Neural cell (in vitro differentiated cells): ENCODE measurements around the gene FECH. TPM values are rescaled to one million over a fixed set of nuclear protein-coding genes. Genes with fewer than 3 reads are reported as not detected.

ENCODE experiments used
- H2AFZ ChIP-seq: fragments of 200-600, 300-800 bp; sonication (generic), shearing (Covaris generic); 2 replicates; pipeline ENCODE4 v1.6.0; 2014; ENCODE audit warnings: low read depth, mild to moderate bottlenecking, antibody characterized with exemption, low read length, moderate library complexity
- H3F3A ChIP-seq: fragments of 200-600 bp; shearing (Covaris generic); 2 replicates; pipeline ENCODE4 v1.6.1; 2016; ENCODE audit warnings: mild to moderate bottlenecking, moderate library complexity, mixed read lengths, antibody characterized with exemption, low read length; ENCODE audit not compliant: insufficient read depth, poor library complexity, severe bottlenecking
- H3K27ac ChIP-seq: fragments of 200-600, 300-800 bp; sonication (generic), shearing (Covaris generic); 2 replicates; pipeline ENCODE4 v1.5.1; 2014; ENCODE audit warnings: mild to moderate bottlenecking, low read length, moderate library complexity
- H3K27me3 ChIP-seq: fragments of 300-800, 200-600 bp; sonication (generic), shearing (Covaris generic); 2 replicates; pipeline ENCODE4 v1.6.0; 2014; ENCODE audit warnings: mild to moderate bottlenecking, low read depth, low read length, moderate library complexity; ENCODE audit not compliant: insufficient read depth
- H3K36me3 ChIP-seq: fragments of 300-800, 200-600 bp; sonication (generic), shearing (Covaris generic); 2 replicates; pipeline ENCODE4 v1.5.1; 2014; ENCODE audit warnings: mild to moderate bottlenecking, antibody characterized with exemption, low read length, moderate library complexity; ENCODE audit not compliant: insufficient read depth
- H3K4me2 ChIP-seq: fragments of 300-800, 200-600 bp; sonication (generic), shearing (Covaris generic); 2 replicates; pipeline ENCODE4 v1.6.0; 2014; ENCODE audit warnings: mild to moderate bottlenecking, low read length
- H3K4me3 ChIP-seq: fragments of 300-800, 200-600 bp; sonication (generic), shearing (Covaris generic); 2 replicates; pipeline ENCODE4 v1.5.1; 2014; ENCODE audit warnings: mild to moderate bottlenecking, low read length, moderate library complexity
- H3K79me2 ChIP-seq: fragments of 200-600 bp; shearing (Covaris generic); replicated peaks from 2 replicates; pipeline ENCODE4 v1.6.0; 2014; ENCODE audit warnings: mild to moderate bottlenecking, low read length, moderate library complexity; ENCODE audit not compliant: insufficient read depth
- H3K9ac ChIP-seq: fragments of 300-800, 200-600 bp; sonication (generic), shearing (Covaris generic); 2 replicates; pipeline ENCODE4 v1.6.1; 2016; ENCODE audit warnings: mild to moderate bottlenecking, low read length, mixed read lengths
- H3K9me2 ChIP-seq: fragments of 200-600 bp; shearing (Covaris generic); 2 replicates; pipeline ENCODE4 v1.6.1; 2016; ENCODE audit warnings: mild to moderate bottlenecking, low read length, mixed read lengths; ENCODE audit not compliant: insufficient read depth
- H3K9me3 ChIP-seq: fragments of 200-600, 300-800 bp; sonication (generic), shearing (Covaris generic); 2 replicates; pipeline ENCODE4 v1.6.1; 2016; ENCODE audit warnings: mild to moderate bottlenecking, mixed run types, low read length, moderate library complexity, mixed read lengths
- H4K20me1 ChIP-seq: fragments of 200-600 bp; shearing (Covaris generic); 2 replicates; pipeline ENCODE4 v1.6.1; 2016; ENCODE audit warnings: mild to moderate bottlenecking, mixed run types; ENCODE audit not compliant: insufficient read depth
- EP300 ChIP-seq: fragments of 450-650 bp; conservative IDR thresholded peaks from 2 replicates; pipeline ENCODE4 v1.6.1; 2014; ENCODE audit warnings: antibody characterized with exemption, mild to moderate bottlenecking, moderate library complexity; ENCODE audit not compliant: poor library complexity, severe bottlenecking
- EZH2 ChIP-seq: fragments of 200-600, 300-800 bp; shearing (Covaris generic), sonication (generic); IDR thresholded peaks from 2 replicates; pipeline ENCODE4 v1.6.1; 2014; ENCODE audit warnings: antibody characterized with exemption, low read length, borderline replicate concordance, mild to moderate bottlenecking; ENCODE audit not compliant: insufficient read depth, poor library complexity, severe bottlenecking
- MXI1 ChIP-seq: fragments of 450-650 bp; conservative IDR thresholded peaks from 2 replicates; pipeline ENCODE4 v1.6.1; 2014; ENCODE audit warnings: antibody characterized with exemption, mild to moderate bottlenecking; ENCODE audit not compliant: poor library complexity, severe bottlenecking
- POLR2AphosphoS5 ChIP-seq: IDR thresholded peaks from 2 replicates; pipeline ENCODE4 v1.6.1; 2012
- RAD21 ChIP-seq: fragments of 450-650 bp; conservative IDR thresholded peaks from 2 replicates; pipeline ENCODE4 v1.6.1; 2014; ENCODE audit warnings: antibody characterized with exemption, mild to moderate bottlenecking, moderate library complexity
- SMC3 ChIP-seq: fragments of 450-650 bp; conservative IDR thresholded peaks from 2 replicates; pipeline ENCODE4 v1.6.1; 2014; ENCODE audit warnings: antibody characterized with exemption, mild to moderate bottlenecking, moderate library complexity; ENCODE audit not compliant: poor library complexity
- TAF1 ChIP-seq: IDR thresholded peaks from 2 replicates; pipeline ENCODE4 v1.6.1; 2012; ENCODE audit warnings: low read depth
- polyA plus RNA-seq: library from polyadenylated mRNA; depleted of rRNA; stranded (reverse); fragments of >200 nt; gene quantifications from 2 replicates; pipeline ENCODE4 v1.2.3, GENCODE V29; 2014
- TF ChIP-seq, protein P1 (sequence below): fragments of 450-650 bp; IDR thresholded peaks from 2 replicates; pipeline ENCODE4 v1.5.1; 2014; ENCODE audit warnings: antibody characterized with exemption, mild to moderate bottlenecking, moderate library complexity; ENCODE audit not compliant: poor library complexity, severe bottlenecking
- TF ChIP-seq, protein P2 (sequence below): IDR thresholded peaks from 2 replicates; pipeline ENCODE4 v1.6.1; 2012; ENCODE audit warnings: borderline replicate concordance

Gene FECH
- polyA plus RNA-seq, 1 donor from 2014 or later: 17.1 TPM

DNA sequence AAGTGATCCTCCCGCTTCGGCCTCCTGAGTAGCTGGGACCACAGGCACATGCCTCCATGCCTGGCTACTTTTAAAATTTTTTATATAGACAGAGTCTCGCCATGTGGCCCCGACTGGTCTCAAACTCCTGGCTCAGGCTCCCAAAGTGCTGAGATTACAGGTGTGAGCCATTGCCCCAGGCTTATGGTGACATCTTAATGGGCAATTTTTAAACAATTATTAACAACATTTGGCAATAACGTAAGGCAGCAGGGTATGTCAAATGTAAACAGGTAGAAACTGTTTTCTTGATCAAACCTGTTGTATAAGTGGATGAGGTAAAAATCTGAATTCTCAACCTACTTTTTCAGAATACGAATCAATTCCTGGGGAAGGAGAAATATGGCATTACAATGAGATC lies 11.0 kb downstream of the FECH start:
- TF ChIP-seq, protein P1, sequence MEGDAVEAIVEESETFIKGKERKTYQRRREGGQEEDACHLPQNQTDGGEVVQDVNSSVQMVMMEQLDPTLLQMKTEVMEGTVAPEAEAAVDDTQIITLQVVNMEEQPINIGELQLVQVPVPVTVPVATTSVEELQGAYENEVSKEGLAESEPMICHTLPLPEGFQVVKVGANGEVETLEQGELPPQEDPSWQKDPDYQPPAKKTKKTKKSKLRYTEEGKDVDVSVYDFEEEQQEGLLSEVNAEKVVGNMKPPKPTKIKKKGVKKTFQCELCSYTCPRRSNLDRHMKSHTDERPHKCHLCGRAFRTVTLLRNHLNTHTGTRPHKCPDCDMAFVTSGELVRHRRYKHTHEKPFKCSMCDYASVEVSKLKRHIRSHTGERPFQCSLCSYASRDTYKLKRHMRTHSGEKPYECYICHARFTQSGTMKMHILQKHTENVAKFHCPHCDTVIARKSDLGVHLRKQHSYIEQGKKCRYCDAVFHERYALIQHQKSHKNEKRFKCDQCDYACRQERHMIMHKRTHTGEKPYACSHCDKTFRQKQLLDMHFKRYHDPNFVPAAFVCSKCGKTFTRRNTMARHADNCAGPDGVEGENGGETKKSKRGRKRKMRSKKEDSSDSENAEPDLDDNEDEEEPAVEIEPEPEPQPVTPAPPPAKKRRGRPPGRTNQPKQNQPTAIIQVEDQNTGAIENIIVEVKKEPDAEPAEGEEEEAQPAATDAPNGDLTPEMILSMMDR: no peak
- TF ChIP-seq RAD21 (no peak), SMC3 (no peak), EP300 (no peak), TAF1 (no peak), EZH2 (no peak), POLR2AphosphoS5 (no peak), MXI1 (no peak)
- TF ChIP-seq, protein P2, sequence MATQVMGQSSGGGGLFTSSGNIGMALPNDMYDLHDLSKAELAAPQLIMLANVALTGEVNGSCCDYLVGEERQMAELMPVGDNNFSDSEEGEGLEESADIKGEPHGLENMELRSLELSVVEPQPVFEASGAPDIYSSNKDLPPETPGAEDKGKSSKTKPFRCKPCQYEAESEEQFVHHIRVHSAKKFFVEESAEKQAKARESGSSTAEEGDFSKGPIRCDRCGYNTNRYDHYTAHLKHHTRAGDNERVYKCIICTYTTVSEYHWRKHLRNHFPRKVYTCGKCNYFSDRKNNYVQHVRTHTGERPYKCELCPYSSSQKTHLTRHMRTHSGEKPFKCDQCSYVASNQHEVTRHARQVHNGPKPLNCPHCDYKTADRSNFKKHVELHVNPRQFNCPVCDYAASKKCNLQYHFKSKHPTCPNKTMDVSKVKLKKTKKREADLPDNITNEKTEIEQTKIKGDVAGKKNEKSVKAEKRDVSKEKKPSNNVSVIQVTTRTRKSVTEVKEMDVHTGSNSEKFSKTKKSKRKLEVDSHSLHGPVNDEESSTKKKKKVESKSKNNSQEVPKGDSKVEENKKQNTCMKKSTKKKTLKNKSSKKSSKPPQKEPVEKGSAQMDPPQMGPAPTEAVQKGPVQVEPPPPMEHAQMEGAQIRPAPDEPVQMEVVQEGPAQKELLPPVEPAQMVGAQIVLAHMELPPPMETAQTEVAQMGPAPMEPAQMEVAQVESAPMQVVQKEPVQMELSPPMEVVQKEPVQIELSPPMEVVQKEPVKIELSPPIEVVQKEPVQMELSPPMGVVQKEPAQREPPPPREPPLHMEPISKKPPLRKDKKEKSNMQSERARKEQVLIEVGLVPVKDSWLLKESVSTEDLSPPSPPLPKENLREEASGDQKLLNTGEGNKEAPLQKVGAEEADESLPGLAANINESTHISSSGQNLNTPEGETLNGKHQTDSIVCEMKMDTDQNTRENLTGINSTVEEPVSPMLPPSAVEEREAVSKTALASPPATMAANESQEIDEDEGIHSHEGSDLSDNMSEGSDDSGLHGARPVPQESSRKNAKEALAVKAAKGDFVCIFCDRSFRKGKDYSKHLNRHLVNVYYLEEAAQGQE: no peak
- H3K4me3 ChIP-seq: no peak overlapping the region

DNA sequence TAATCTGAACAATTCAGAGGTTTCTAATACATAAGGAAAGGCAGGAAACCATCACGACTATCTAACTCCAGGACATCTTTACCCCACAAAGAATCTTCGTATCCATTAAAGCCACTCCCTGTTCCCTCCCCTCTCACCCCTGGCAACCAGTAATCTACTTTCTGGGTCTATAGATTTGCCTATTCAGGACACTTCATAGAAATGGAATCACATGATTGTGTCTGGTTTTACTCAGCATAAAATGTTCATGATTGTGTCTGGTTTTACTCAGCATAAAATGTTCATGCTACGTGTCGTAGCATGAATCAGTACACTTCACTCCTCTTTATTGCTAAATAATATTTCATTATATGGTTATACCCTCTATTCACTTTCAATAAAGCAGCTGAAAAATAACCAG lies 11.6 kb downstream of the FECH start:
- Histone ChIP-seq H2AFZ (no peak overlapping the region), H3K9me3 (no peaks in the 10 kb centered on the region), H3K9me2 (no peaks in the 10 kb centered on the region), H3K27me3 (no peaks in the 10 kb centered on the region), H3K79me2 (no peaks in the 10 kb centered on the region), H3F3A (no peaks in the 10 kb centered on the region), H3K4me2 (no peak overlapping the region), H3K9ac (no peak overlapping the region), H3K36me3 (no peaks in the 10 kb centered on the region), H3K4me3 (no peak overlapping the region), H3K27ac (no peak overlapping the region), H4K20me1 (no peaks in the 10 kb centered on the region)
- TF ChIP-seq EP300: no peak
- TF ChIP-seq POLR2AphosphoS5: no peak
- no peak for TF ChIP-seq SMC3
- TF ChIP-seq EZH2: no peak
- no peak for TF ChIP-seq MXI1
- TF ChIP-seq TAF1: no peak
- no peak for TF ChIP-seq RAD21
- TF ChIP-seq, protein P2: no peak
- TF ChIP-seq, protein P1: no peak

More for the DNA sequence above, 11.0 kb downstream of the FECH start:
- H3K9me3 ChIP-seq: no peaks in the 10 kb centered on the region
- no peak overlapping the region for H3K9ac ChIP-seq
- H3K79me2 ChIP-seq: no peaks in the 10 kb centered on the region
- no peaks in the 10 kb centered on the region for H3K27me3 ChIP-seq
- H3K9me2 ChIP-seq: no peaks in the 10 kb centered on the region
- H3K4me2 ChIP-seq: no peak overlapping the region
- no peak overlapping the region for H3K27ac ChIP-seq
- H4K20me1 ChIP-seq: no peaks in the 10 kb centered on the region
- no peak overlapping the region for H2AFZ ChIP-seq
- no peaks in the 10 kb centered on the region for H3F3A ChIP-seq
- H3K36me3 ChIP-seq: no peaks in the 10 kb centered on the region
